Measurements from ENCODE around the gene COIL. TPM values are rescaled to one million over a fixed set of nuclear protein-coding genes. Genes with fewer than 3 reads are reported as not detected.
"Not testable (repeated sequence)": the region's sequence is repeated elsewhere in the genome, so short reads cannot be mapped to it uniquely, and the experiment has no call there.

Gene COIL
- total and polyA plus RNA-seq, 2 of the 13 experiments (the other 11 are each of a cell fraction or from before 2014, with no cell fraction given) = 8.1 to 29.4 TPM

DNA sequence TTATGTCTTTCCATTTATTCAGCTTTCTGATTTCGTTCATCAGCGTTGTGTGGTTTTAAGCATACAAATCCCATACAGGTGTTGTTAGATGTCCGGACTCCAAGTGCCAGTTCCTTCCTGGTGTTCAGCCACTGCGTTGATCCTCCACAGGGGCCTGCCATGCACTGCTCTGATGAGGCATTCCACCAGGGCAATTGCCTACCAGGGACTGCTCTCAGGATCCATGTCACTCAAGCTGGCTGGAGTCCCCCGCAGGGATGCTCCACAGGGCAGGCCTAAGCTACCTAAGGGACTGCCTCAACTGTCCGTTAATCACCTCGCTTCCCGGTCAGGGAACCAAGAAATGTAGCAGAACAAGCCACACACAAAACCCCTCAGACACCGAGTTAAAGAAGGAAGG, 4.4 kb upstream of the COIL start:
- Histone ChIP-seq H3K4me1 (ENCODE audit: insufficient read depth, low read length) (peaks cover 47% of the 10 kb centered on the region), H3K4me3 (replicated peaks in 1 of 3; ENCODE audit: insufficient read depth in 1 of 3, low read depth in 2 of 3, low read length in 3 of 3) (0 out of 6 replicates have a peak overlapping the region, but pooled peaks of 1 of the 3 experiments have one; percentile 1), H3K4me2 (ENCODE audit: low read depth, low read length) (peak overlapping the region; percentile 52)
- POLR2A ChIA-PET = interaction anchor here (1.4 kb wide), 1 partner anchor 51 kb away, joined by 3 read pairs; the partner anchor contains the start of gene TRIM25
- H3K27me3 ChIP-seq (ENCODE audit: control insufficient read depth in 1 of 2, insufficient read depth in 2 of 2, low read length in 2 of 2); H2AFZ ChIP-seq (ENCODE audit: low read length); H3K27ac ChIP-seq (ENCODE audit: extremely low read length, insufficient read depth, low read length); H3K36me3 ChIP-seq (replicated peaks in 1 of 2; ENCODE audit: control insufficient read depth in 1 of 2, insufficient read depth in 2 of 2, low read length in 2 of 2); H4K20me1 ChIP-seq (ENCODE audit: insufficient read depth, low read length); H3K9me3 ChIP-seq (ENCODE audit: low read length); H3K79me2 ChIP-seq (ENCODE audit: insufficient read depth, low read length); in situ Hi-C loops (cut with HindIII; ENCODE audit: extremely low pct_ligation_motif_present, low pct_unique_long_range_greater_than_20kb); FAIRE-seq; DNase-seq (ENCODE audit: low spot score); H3K9ac ChIP-seq (ENCODE audit: insufficient read depth, low read depth, low read length); CTCF ChIA-PET (ENCODE audit: low intra/inter-chr PET ratio, low total read pairs); intact Hi-C loops (cut with micrococcal nuclease; ENCODE audit: unreplicated experiment); BruUV-seq (replicated peaks): not testable (repeated sequence)
- WGBS (ENCODE audit: low lambda C conversion rate) = 61% methylated on average over 9 of the region's 9 CpGs
- ATAC-seq = peak; percentile 26
- TF ChIP-seq, protein P1, sequence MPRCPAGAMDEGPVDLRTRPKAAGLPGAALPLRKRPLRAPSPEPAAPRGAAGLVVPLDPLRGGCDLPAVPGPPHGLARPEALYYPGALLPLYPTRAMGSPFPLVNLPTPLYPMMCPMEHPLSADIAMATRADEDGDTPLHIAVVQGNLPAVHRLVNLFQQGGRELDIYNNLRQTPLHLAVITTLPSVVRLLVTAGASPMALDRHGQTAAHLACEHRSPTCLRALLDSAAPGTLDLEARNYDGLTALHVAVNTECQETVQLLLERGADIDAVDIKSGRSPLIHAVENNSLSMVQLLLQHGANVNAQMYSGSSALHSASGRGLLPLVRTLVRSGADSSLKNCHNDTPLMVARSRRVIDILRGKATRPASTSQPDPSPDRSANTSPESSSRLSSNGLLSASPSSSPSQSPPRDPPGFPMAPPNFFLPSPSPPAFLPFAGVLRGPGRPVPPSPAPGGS (CRISPR knock-in tag; IDR thresholded peaks at IDR 0.05) = 0 out of 2 replicates have a peak, but pooled peaks have one; percentile 15
- TF ChIP-seq ZNF501 (CRISPR knock-in tag; IDR thresholded peaks at IDR 0.05) = 0 out of 2 replicates have a peak, but pooled peaks have one; percentile 18
- TF ChIP-seq ZBTB38 (CRISPR knock-in tag; IDR thresholded peaks at IDR 0.05) = 0 out of 2 replicates have a peak, but pooled peaks have one; percentile 25
- 0 out of 2 replicates have a peak, but pooled peaks have one; percentile 19 for TF ChIP-seq ZNF687 (CRISPR knock-in tag; IDR thresholded peaks at IDR 0.05)
- TF ChIP-seq ZNF598 (CRISPR knock-in tag; IDR thresholded peaks at IDR 0.05; ENCODE audit: borderline replicate concordance) = peak; percentile 60; the same call in 1 of the 2 replicates
